ENCODE data around the gene MROH2A. TPM values are rescaled to one million over a fixed set of nuclear protein-coding genes. Genes with fewer than 3 reads are reported as not detected.

Gene MROH2A
- total RNA-seq, 1 experiment from 2014 or later, result 1.4 TPM

DNA sequence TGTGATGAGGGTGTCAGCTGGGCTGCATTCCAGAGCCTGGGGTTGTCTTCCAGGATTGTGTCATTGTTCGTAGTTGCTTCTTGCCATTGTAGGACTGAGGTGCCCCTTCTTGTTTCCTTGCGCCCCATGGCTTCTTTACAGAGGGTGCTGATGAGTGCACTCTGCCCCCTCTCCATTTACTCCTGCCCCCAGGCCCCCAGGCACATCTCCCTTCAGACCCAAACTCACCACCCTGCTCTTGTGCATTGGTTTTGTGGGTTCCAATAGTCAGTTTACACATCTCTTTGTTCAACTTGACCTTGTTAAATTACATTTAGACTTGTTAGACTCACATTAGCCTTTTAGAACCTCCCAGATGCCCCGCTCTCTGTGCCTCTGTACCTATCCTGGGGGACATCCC lies 43.1 kb downstream of the MROH2A start:
- no TSS peak for BruUV-seq (replicated peaks)
- Histone ChIP-seq H3K4me1 (replicated peaks; ENCODE audit: insufficient read depth) (no peaks in the 10 kb centered on the region), H4K20me1 (ENCODE audit: insufficient read depth) (no peaks in the 10 kb centered on the region), H3K27ac (no peak overlapping the region), H3K27me3 (ENCODE audit: insufficient read depth, low read depth) (no peaks in the 10 kb centered on the region), H3K9me2 (ENCODE audit: insufficient read depth) (no peaks in the 10 kb centered on the region), H3F3A (ENCODE audit: insufficient read depth, low read depth) (no peaks in the 10 kb centered on the region), H3K4me3 (no peak overlapping the region), H2AFZ (no peak overlapping the region), H3K4me2 (no peak overlapping the region), H3K79me2 (ENCODE audit: low read depth) (no peaks in the 10 kb centered on the region), H3K9me3 (ENCODE audit: insufficient read depth, low read depth) (no peaks in the 10 kb centered on the region), H3K36me3 (ENCODE audit: low read depth) (no peaks in the 10 kb centered on the region)
- DNase-seq, result no peak
- CTCF ChIA-PET, result no interaction called here
- intact Hi-C loops (cut with micrococcal nuclease; ENCODE audit: unreplicated experiment), result no loop called here
- POLR2A ChIA-PET (ENCODE audit: unreplicated experiment), result interaction anchor here (0.5 kb wide), 1 partner anchor 1003 kb away, joined by 4 read pairs; no protein-coding TSS in a partner anchor
- no peak for TF ChIP-seq EZH2 (IDR thresholded peaks at IDR 0.05; ENCODE audit: low read depth)
- TF ChIP-seq, protein P1, sequence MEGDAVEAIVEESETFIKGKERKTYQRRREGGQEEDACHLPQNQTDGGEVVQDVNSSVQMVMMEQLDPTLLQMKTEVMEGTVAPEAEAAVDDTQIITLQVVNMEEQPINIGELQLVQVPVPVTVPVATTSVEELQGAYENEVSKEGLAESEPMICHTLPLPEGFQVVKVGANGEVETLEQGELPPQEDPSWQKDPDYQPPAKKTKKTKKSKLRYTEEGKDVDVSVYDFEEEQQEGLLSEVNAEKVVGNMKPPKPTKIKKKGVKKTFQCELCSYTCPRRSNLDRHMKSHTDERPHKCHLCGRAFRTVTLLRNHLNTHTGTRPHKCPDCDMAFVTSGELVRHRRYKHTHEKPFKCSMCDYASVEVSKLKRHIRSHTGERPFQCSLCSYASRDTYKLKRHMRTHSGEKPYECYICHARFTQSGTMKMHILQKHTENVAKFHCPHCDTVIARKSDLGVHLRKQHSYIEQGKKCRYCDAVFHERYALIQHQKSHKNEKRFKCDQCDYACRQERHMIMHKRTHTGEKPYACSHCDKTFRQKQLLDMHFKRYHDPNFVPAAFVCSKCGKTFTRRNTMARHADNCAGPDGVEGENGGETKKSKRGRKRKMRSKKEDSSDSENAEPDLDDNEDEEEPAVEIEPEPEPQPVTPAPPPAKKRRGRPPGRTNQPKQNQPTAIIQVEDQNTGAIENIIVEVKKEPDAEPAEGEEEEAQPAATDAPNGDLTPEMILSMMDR (conservative IDR thresholded peaks at IDR 0.05), result no peak

DNA sequence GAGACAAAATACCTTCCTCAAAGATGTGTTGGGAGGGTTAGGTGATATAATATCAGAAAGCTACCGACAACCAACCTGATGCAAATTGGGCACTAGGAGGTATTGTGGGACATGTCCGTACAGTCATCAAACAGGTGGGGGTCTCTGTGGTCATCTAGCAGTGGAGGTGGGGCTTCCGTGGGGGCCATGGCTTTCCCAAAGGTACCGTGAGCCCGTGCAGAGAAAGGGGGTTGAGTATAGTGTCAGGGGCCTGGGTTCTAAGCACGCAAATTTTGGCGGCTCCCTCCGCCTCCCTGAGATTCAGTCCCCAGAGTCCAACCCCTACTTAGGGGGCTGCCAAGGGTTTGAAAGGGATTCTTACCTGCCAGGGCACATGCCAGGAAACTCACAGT lies 43.6 kb downstream of the MROH2A start:
- H3K36me3 ChIP-seq (ENCODE audit: low read depth), result no peaks in the 10 kb centered on the region
- no peaks in the 10 kb centered on the region for H3F3A ChIP-seq (ENCODE audit: insufficient read depth, low read depth)
- DNase-seq, result no peak
- H3K9me3 ChIP-seq (ENCODE audit: insufficient read depth, low read depth), result no peaks in the 10 kb centered on the region
- H3K27me3 ChIP-seq (ENCODE audit: insufficient read depth, low read depth), result no peaks in the 10 kb centered on the region
- H2AFZ ChIP-seq, result no peak overlapping the region
- ChIA-PET POLR2A (ENCODE audit: unreplicated experiment) (no interaction called here), CTCF (no interaction called here)
- no peak overlapping the region for H3K27ac ChIP-seq
- H4K20me1 ChIP-seq (ENCODE audit: insufficient read depth), result no peaks in the 10 kb centered on the region
- no peak overlapping the region for H3K4me3 ChIP-seq
- no TSS peak for BruUV-seq (replicated peaks)
- H3K4me2 ChIP-seq, result no peak overlapping the region
- no peaks in the 10 kb centered on the region for H3K9me2 ChIP-seq (ENCODE audit: insufficient read depth)
- TF ChIP-seq, protein P1 (conservative IDR thresholded peaks at IDR 0.05), result no peak
- no peak for TF ChIP-seq EZH2 (IDR thresholded peaks at IDR 0.05; ENCODE audit: low read depth)
- no peaks in the 10 kb centered on the region for H3K79me2 ChIP-seq (ENCODE audit: low read depth)
- intact Hi-C loops (cut with micrococcal nuclease; ENCODE audit: unreplicated experiment), result no loop called here
- H3K4me1 ChIP-seq (replicated peaks; ENCODE audit: insufficient read depth), result no peaks in the 10 kb centered on the region

DNA sequence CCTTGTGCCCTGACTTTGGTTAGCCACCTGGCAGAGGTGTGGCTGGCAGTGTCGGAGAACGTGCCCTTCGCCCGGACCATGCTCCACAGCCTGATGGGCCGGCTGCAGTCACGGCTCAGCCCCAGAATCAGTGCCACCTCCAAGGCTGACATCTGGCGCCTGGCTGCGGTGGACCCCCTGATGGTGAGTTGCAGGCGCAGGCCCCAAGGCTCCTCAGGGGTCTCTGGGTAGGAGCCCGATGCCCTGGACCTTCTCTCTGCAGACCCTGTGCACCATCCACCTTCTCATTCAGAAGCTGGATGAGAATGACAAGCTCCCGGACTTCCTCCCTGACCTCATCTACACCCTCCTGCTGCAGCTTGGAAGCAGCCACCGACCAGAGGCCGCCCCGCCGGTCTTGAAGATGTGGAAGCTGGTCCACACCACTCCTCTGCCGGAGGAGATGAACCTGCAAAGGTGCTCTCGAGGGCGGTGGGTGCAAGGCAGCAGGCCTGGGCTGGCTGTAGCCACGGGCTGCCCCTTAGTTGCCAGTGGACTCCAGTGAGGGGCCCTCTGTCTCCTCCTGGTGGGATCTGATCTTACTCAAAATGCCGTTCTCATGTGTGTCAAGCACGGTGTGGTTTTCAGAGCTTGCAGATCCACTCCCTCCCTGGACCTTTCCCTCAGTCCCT lies 44.1 kb downstream of the MROH2A start:
- Histone ChIP-seq H3K9me2 (ENCODE audit: insufficient read depth) (no peaks in the 10 kb centered on the region), H3K4me2 (no peak overlapping the region), H4K20me1 (ENCODE audit: insufficient read depth) (no peaks in the 10 kb centered on the region), H3F3A (ENCODE audit: insufficient read depth, low read depth) (no peaks in the 10 kb centered on the region), H3K36me3 (ENCODE audit: low read depth) (no peaks in the 10 kb centered on the region), H3K4me1 (replicated peaks; ENCODE audit: insufficient read depth) (no peaks in the 10 kb centered on the region), H3K4me3 (no peak overlapping the region), H2AFZ (no peak overlapping the region), H3K27me3 (ENCODE audit: insufficient read depth, low read depth) (no peaks in the 10 kb centered on the region), H3K79me2 (ENCODE audit: low read depth) (no peaks in the 10 kb centered on the region), H3K9me3 (ENCODE audit: insufficient read depth, low read depth) (no peaks in the 10 kb centered on the region), H3K27ac (no peak overlapping the region)
- BruUV-seq (replicated peaks), result no TSS peak
- intact Hi-C loops (cut with micrococcal nuclease; ENCODE audit: unreplicated experiment), result no loop called here
- no peak for TF ChIP-seq EZH2 (IDR thresholded peaks at IDR 0.05; ENCODE audit: low read depth)
- TF ChIP-seq, protein P1 (conservative IDR thresholded peaks at IDR 0.05), result no peak
- ChIA-PET CTCF (interaction anchor here (1.0 kb wide), 1 partner anchor 10 kb away, joined by 3 read pairs; no protein-coding TSS in a partner anchor), POLR2A (ENCODE audit: unreplicated experiment) (no interaction called here)
- no peak for DNase-seq

Data from PC-9 (cell line).